KMS-11 (cell line): ENCODE data around the gene IRF4.

Experiments used
- H2AFZ ChIP-seq: fragments of 200-600 bp; sonication (generic); 2 replicates; pipeline ENCODE4 v1.6.1; 2016; ENCODE audit warnings: antibody characterized with exemption, mixed run types, low read depth
- H3K27ac ChIP-seq: fragments of 200-600 bp; sonication (generic); 2 replicates; pipeline ENCODE4 v1.6.1; 2016; ENCODE audit warnings: mild to moderate bottlenecking, mixed run types
- H3K27me3 ChIP-seq: fragments of 200-600 bp; sonication (generic); 2 replicates; pipeline ENCODE4 v1.6.1; 2017; ENCODE audit warnings: mild to moderate bottlenecking, low read depth, mixed run types, moderate library complexity; ENCODE audit not compliant: insufficient read depth
- H3K36me3 ChIP-seq: fragments of 200-600 bp; sonication (generic); 2 replicates; pipeline ENCODE4 v1.6.1; 2017; ENCODE audit warnings: mild to moderate bottlenecking, mixed run types; ENCODE audit not compliant: insufficient read depth
- H3K4me1 ChIP-seq: fragments of 200-600 bp; sonication (generic); 2 replicates; pipeline ENCODE4 v1.6.1; 2016; ENCODE audit warnings: mild to moderate bottlenecking, low read depth, mixed run types; ENCODE audit not compliant: poor library complexity, severe bottlenecking
- H3K4me2 ChIP-seq: fragments of 200-600 bp; sonication (generic); 2 replicates; pipeline ENCODE4 v1.7.0; 2016; ENCODE audit warnings: mild to moderate bottlenecking, mixed run types
- H3K4me3 ChIP-seq: fragments of 200-600 bp; sonication (generic); IDR thresholded peaks from 2 replicates; pipeline ENCODE4 v1.6.1; 2017; ENCODE audit warnings: low read depth, low read length, mixed read lengths; ENCODE audit not compliant: insufficient read depth
- H3K79me2 ChIP-seq: fragments of 200-600 bp; sonication (generic); 2 replicates; pipeline ENCODE4 v1.6.1; 2016; ENCODE audit warnings: low read depth, mixed run types; ENCODE audit not compliant: insufficient read depth
- H3K9ac ChIP-seq: fragments of 200-600 bp; sonication (generic); 2 replicates; pipeline ENCODE4 v1.6.1; 2016; ENCODE audit warnings: mild to moderate bottlenecking, mixed run types
- H4K20me1 ChIP-seq: fragments of 200-600 bp; sonication (generic); 2 replicates; pipeline ENCODE4 v1.6.1; 2016; ENCODE audit warnings: mild to moderate bottlenecking, mixed run types; ENCODE audit not compliant: insufficient read depth
- CTCF ChIP-seq: fragments of 200-600 bp; sonication (generic); conservative IDR thresholded peaks from 2 replicates; pipeline ENCODE4 v1.6.1; 2017; ENCODE audit warnings: low read depth, mild to moderate bottlenecking, antibody characterized with exemption, low read length, moderate library complexity, mixed read lengths

Gene IRF4

GRCh38 chr6:438634-439170 lies 47.1 kb downstream of the IRF4 start:
- Histone ChIP-seq H3K27me3 (no peaks in the 10 kb centered on the region), H4K20me1 (no peaks in the 10 kb centered on the region), H3K4me3 (no peak overlapping the region)

GRCh38 chr6:439641-440167 lies 48.2 kb downstream of the IRF4 start:
- no peak overlapping the region for H3K4me2 ChIP-seq
- H3K4me1 ChIP-seq, result peaks cover 5% of the 10 kb centered on the region
- no peak overlapping the region for H3K27ac ChIP-seq
- H3K27me3 ChIP-seq, result no peaks in the 10 kb centered on the region
- no peak overlapping the region for H3K9ac ChIP-seq
- H3K36me3 ChIP-seq, result no peaks in the 10 kb centered on the region
- no peak for TF ChIP-seq CTCF
- H2AFZ ChIP-seq, result no peak overlapping the region
- no peaks in the 10 kb centered on the region for H4K20me1 ChIP-seq
- H3K4me3 ChIP-seq, result no peak overlapping the region
- no peaks in the 10 kb centered on the region for H3K79me2 ChIP-seq

More at GRCh38 chr6:438634-439170, 47.1 kb downstream of the IRF4 start:
- no peak overlapping the region for H2AFZ ChIP-seq
- no peak for TF ChIP-seq CTCF
- H3K4me2 ChIP-seq, result no peak overlapping the region
- peaks cover 11% of the 10 kb centered on the region for H3K4me1 ChIP-seq
- H3K27ac ChIP-seq, result no peak overlapping the region
- no peak overlapping the region for H3K9ac ChIP-seq
- no peaks in the 10 kb centered on the region for H3K79me2 ChIP-seq
- no peaks in the 10 kb centered on the region for H3K36me3 ChIP-seq

GRCh38 chr6:441126-441920 lies 49.8 kb downstream of the IRF4 start:
- H3K27ac ChIP-seq, result no peak overlapping the region
- no peaks in the 10 kb centered on the region for H3K79me2 ChIP-seq
- H3K4me2 ChIP-seq, result no peak overlapping the region
- H3K4me1 ChIP-seq, result no peaks in the 10 kb centered on the region
- H3K27me3 ChIP-seq, result no peaks in the 10 kb centered on the region
- no peak for TF ChIP-seq CTCF
- no peaks in the 10 kb centered on the region for H4K20me1 ChIP-seq
- no peaks in the 10 kb centered on the region for H3K36me3 ChIP-seq
- no peak overlapping the region for H3K4me3 ChIP-seq
- H2AFZ ChIP-seq, result no peak overlapping the region
- no peak overlapping the region for H3K9ac ChIP-seq

- Histone ChIP-seq H3K27ac (no peak overlapping the region), H3K27me3 (no peaks in the 10 kb centered on the region), H3K36me3 (no peaks in the 10 kb centered on the region), H3K4me1 (no peaks in the 10 kb centered on the region), H4K20me1 (no peaks in the 10 kb centered on the region), H3K9ac (no peak overlapping the region), H3K4me3 (no peak overlapping the region), H2AFZ (no peak overlapping the region), H3K4me2 (no peak overlapping the region), H3K79me2 (no peaks in the 10 kb centered on the region)
- no peak for TF ChIP-seq CTCF
These were observed 52.1 kb downstream of the IRF4 start for GRCh38 chr6:443621-444159.
